GM20000 (cell line): ENCODE results near the gene UBE2G2.

Experiments
- DNase-seq: peaks from one replicate; pipeline ENCODE4 v3.0.0; 2012; ENCODE audit warnings: low spot score
- TF ChIP-seq, protein P1 (sequence below): IDR thresholded peaks from 2 replicates; pipeline ENCODE4 v1.5.1; 2012; ENCODE audit warnings: mild to moderate bottlenecking, control low read depth; ENCODE audit errors: extremely low read depth, missing control alignments

UBE2G2 gene

DNA sequence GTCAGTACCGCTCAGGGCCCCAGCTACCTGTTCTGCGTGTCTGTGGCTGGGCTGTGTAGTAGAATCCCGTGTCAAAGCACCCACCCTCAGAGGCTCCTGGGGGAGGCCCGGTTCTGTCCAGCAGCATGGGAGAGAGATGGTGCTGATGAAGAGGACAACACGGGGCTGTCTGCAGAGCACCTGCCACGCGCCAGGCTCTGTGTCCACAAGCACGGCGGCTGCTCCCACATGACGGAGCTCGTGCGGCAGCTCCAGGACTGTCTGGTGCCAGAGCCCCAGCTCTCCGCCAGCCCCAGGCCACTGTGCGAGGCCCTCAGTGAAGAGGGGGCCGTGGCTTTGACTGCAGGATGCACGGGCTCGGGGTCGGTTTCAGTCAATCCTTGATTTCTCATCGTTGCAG is 48.3 kb downstream of the UBE2G2 start:
- no peak for DNase-seq
- TF ChIP-seq, protein P1, sequence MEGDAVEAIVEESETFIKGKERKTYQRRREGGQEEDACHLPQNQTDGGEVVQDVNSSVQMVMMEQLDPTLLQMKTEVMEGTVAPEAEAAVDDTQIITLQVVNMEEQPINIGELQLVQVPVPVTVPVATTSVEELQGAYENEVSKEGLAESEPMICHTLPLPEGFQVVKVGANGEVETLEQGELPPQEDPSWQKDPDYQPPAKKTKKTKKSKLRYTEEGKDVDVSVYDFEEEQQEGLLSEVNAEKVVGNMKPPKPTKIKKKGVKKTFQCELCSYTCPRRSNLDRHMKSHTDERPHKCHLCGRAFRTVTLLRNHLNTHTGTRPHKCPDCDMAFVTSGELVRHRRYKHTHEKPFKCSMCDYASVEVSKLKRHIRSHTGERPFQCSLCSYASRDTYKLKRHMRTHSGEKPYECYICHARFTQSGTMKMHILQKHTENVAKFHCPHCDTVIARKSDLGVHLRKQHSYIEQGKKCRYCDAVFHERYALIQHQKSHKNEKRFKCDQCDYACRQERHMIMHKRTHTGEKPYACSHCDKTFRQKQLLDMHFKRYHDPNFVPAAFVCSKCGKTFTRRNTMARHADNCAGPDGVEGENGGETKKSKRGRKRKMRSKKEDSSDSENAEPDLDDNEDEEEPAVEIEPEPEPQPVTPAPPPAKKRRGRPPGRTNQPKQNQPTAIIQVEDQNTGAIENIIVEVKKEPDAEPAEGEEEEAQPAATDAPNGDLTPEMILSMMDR, result no peak

DNA sequence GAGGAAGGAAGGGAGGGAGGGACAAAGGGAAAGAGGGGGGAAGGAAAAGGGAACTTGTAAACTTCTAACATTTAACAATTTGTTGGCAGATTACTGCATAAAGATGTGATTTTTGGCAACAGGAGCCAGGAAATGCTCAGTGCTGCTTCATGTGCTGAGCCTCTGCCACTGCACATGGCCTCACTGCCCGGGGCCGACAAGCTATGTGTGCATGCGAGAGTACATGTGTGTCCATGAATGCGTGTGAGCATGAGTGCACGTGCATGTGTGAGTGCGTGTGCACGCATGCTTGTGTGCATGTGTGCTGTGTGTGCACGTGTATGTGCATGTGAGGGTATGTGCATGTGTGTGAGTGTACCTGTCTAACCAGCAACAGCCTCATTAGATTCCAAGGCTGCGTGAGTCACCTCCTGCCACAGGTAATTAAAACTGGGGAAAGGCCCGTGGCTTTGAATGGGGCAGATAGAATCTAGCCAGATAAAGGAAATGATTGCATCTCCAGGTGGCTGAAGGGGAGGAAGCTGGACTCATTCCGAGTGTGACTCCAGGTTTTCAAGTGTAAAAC is 48.9 kb downstream of the UBE2G2 start:
- DNase-seq, result no peak

DNA sequence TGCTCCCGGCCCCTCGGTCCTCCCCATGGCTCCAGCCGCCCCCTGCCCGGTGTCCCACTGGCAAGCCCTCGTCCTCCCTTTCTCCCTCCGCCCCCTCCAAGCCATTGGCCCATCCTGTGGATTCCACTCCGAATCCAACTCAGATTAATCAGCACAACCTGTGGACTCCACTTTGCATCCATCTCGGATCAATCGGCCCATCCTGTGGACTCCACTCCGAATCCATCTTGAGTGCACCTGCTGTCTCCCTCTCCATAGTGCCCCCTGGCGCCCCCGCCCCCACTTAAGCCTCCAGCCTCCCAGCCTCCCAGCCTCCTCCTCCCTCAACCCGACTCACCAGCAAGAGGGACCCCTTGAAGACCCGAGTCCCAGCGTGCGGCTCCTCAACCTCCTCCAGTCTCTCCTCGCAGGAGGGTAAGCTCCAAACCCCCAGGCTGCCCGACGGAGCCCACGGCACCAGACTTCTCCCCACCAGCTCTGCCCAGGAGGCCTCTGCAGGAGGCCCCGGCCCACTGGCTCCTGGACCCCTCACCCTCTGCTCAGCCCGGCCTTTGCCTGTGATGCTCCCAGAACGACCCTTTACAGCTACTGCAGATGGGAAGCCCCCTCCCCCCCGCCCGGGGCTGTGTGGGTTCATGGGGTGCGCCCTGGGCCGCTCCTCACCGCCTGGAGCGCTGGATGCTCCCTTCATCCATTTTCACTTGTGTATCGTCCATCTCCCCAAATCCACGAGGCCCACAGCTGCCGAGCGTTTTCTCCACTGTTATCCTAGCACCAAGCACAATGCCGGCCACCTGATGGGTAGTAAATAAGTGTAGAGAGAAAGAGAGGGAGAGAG is 49.6 kb downstream of the UBE2G2 start:
- TF ChIP-seq, protein P1, result no peak
- no peak for DNase-seq

More for the DNA sequence above, 48.9 kb downstream of the UBE2G2 start:
- TF ChIP-seq, protein P1, result no peak

DNA sequence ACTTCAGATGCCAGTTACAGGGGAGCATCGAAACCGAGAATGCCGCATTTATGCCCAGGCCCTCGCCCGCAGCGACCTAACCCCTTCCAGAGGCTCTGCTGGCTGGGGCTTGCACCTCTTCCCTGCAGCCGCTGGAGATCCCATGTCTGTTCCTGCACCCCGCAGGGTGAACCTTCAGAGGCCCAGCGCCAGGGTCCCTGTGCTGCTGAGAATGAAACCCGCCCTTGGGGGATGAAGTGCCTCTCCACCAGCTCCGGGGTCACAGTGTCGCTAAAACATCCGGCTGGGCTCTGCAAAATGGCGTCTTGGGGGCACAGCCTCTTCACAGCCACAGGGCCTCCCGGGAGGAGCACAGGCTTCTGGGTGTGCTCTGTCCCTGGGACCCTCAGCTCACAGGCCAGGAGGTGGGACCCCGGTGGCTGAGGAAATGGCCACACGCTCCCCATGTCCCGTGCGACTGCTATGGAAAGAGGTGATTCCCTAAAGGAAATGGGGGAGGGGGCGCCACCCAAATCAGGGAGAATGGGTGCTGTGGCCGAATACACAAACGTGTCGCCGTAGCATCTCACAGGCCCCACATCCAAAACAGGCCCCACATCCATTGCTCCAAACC is 50.3 kb downstream of the UBE2G2 start:
- DNase-seq, result no peak
- TF ChIP-seq, protein P1, result no peak

DNA sequence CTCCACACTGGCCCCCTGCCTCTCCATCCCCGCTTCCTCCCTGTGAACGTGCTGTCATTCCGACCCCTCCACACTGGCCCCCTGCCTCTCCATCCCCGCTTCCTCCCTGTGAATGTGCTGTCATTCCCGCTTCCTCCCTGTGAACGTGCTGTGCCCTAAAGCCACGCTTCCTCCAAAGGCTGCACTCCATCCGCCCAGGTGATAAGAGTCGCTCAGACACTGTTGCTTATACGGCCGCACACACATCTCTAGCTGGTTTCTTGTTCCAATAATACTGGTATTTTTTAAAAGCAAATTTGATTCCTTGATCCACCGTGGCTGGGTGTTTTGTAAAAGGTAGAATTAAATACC is 51.0 kb downstream of the UBE2G2 start:
- no peak for DNase-seq

DNA sequence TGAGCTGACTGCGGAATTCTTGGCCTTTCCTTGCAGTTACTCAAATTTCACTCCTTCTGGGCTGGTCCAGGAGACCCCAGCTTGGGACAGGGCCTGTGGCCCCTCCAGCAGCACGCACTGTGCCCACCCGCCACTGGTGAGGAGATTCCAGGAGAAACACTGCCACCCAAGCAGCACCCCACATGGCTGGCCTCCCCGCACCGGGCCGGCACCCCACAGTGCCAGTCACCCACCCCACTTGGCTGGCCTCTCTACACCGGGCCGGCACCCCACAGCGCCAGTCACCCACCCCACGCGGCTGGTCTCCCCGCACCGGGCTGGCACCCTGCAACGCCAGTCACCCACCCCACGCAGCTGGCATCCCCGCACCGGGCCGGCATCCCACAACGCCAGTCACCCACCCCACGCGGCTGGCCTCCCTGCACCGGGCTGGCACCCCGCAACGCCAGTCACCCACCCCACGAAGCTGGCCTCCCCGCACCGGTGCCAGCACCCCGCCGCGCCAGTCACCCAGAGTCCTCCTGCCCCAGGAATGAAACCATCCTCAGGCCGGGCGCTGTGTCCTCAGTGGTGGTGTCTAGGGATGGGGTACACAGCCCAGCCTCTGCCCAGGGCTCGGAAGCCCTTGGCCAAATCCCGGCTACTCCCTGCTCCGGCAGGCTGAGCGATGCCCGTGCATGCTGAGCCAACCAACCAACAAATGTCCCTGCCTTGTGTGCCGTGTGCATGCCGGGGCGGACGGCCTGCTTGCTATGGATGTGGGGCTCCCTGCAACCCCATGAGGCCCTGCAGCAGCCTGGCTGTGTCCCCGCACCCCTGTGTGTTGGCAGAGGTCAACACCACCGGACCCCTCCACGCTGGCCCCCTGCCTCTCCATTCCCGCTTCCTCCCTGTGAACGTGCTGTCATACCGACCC is 51.6 kb downstream of the UBE2G2 start:
- TF ChIP-seq, protein P1, result no peak
- no peak for DNase-seq

More for the DNA sequence above, 51.0 kb downstream of the UBE2G2 start:
- TF ChIP-seq, protein P1, result no peak
